ENCODE data around the gene LPCAT2.

The LPCAT2 gene

GRCh38 chr16:55480228-55480655 lies 28.6 kb upstream of the LPCAT2 start:
- DNase-seq (ENCODE audit: low read depth) = no peak

DNA sequence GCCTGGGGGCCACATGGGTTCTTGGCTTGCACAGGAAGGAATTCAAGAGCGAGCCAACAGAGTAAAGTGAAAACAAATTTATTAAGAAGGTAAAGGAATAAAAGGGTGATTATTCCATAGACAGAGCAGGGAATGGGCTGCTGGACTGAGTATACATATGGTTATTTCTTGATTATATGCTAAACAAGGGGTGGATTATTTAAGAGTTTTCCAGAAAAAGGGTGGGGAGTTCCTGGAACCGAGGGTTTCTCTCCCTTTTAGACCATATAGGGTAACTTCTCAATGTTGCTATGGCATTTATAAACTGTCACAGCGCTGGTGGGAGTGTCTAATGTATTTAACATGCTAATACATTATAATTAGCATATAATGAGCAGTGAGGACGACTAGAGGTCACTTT lies 27.8 kb upstream of the LPCAT2 start:
- DNase-seq (ENCODE audit: low read depth) = no peak

- no peak for DNase-seq (ENCODE audit: low read depth)
Measured at GRCh38 chr16:55482056-55482455, 26.8 kb upstream of the LPCAT2 start.

GRCh38 chr16:55487048-55487803 lies 21.6 kb upstream of the LPCAT2 start:
- DNase-seq (ENCODE audit: low read depth) = no peak

- DNase-seq (ENCODE audit: low read depth) = no peak
Measured at GRCh38 chr16:55488306-55488705, 20.6 kb upstream of the LPCAT2 start.

DNA sequence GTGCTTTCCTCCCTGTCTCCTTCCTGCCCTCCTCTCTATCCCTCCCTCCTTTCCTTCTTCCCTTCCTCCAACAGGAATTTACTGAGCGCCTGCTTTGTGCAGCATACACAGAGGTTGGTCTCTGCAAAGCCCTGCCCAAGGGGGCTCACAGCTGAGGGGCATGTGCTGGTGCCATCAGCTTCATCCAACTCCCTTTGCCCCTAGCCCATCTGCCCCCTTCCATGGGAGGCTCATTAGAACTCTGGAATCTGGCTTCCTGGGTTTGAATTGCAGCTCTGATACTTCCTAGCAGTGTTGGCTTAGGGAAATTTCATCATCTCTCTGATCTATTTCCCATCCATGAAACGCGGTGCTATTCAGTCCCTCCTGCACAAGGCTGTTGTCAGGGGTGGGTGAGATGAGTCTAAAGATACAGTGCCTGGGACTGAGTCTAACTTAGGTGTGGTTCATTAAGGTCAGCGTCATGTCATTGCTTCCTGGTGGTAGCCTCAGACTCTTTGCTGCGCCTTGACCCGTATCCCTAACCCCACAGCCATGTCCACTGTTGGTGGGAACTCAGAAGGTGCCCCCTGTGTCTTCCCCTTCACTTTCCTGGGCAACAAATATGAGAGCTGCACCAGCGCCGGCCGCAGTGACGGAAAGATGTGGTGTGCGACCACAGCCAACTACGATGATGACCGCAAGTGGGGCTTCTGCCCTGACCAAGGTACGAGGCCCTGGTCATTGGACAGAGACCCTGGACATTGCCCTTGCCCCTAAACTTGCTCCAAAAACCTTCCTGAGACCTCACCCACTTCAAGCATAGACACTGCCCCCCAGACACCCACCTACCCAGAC lies 19.5 kb upstream of the LPCAT2 start:
- DNase-seq (ENCODE audit: low read depth) = no peak

DNA sequence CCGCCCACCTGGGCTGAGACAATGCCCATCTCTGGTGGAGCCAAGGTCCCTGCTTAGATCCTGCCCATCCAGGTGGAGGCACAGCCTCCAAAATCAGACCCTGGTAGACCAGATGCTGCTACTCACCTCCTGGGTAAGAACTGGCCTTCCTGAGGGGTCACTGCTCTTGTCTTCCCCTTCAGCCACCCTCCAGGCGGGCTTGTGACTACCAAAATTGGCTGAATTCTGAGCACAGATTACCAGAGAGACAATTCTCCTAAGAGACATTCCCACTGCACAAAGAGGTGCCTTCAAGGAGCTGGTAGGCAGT lies 19.0 kb upstream of the LPCAT2 start:
- no peak for DNase-seq (ENCODE audit: low read depth)

DNA sequence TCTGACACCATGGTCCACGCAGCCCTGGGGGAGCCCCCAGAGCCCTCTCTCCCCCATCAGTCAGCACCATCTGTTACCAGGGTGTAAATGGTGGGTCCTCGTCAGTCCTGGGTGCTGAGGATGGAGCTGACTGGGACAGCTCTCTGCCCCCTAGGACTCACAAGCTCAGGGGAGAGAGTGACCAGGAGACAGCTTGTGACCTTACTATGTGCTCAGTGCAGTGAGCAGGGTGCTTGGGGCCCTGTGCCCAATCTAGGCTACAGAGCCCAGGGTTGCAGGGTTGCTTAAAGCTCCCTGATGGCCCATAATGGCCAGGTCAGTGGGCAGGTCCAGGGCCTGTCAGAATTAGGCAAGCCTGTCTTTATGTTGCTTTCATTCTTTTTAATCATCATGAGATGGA lies 18.6 kb upstream of the LPCAT2 start:
- DNase-seq (ENCODE audit: low read depth) = no peak

DNA sequence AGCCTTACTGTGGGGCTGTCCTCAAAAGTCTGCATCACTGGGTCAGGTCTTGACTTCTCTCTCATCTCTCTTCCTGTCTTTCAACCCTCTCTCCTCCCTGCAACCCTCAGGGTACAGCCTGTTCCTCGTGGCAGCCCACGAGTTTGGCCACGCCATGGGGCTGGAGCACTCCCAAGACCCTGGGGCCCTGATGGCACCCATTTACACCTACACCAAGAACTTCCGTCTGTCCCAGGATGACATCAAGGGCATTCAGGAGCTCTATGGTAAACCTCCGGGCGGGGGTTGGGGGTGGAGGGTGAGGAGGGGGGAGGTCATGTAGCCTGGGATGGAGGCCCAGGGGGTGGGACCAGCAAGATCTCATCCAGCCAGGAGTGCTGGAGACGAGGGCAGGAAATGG lies 17.2 kb upstream of the LPCAT2 start:
- no peak for DNase-seq (ENCODE audit: low read depth)

GRCh38 chr16:55492756-55493380 lies 16.0 kb upstream of the LPCAT2 start:
- no peak for DNase-seq (ENCODE audit: low read depth)

- DNase-seq (ENCODE audit: low read depth) = no peak
Measured at GRCh38 chr16:55494994-55495421, 13.9 kb upstream of the LPCAT2 start.

DNA sequence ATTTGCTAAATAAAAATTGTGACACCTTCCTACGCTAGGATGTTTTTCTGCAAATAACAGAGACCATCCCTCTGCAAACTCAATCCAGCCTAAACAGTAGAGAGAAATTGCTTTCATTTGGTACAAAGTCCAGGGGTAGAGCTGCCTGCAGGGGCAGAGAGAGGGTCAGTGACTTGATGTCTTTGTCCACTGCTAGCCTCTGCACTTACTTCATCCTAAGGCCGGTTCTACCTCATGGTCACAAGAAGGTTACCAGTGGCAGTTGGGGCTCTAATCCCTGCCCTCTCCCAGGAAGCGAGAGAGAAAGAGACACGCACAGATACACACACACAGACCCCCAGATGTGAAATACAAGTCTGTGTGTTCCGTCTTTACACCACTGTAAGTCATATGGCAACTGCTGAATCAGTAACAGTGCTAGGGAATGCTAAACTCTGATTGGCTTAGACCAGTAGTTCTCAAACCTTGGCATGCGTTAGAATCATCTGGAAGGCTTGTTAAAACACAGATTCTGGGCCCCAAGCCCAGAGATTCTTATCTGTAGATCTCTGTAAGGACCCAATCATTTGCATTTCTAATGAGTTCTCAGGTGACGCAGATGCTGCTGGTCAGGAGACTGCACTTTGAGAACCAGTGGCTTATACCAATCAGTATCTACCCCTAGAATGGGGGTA lies 13.1 kb upstream of the LPCAT2 start:
- no peak for DNase-seq (ENCODE audit: low read depth)

DNA sequence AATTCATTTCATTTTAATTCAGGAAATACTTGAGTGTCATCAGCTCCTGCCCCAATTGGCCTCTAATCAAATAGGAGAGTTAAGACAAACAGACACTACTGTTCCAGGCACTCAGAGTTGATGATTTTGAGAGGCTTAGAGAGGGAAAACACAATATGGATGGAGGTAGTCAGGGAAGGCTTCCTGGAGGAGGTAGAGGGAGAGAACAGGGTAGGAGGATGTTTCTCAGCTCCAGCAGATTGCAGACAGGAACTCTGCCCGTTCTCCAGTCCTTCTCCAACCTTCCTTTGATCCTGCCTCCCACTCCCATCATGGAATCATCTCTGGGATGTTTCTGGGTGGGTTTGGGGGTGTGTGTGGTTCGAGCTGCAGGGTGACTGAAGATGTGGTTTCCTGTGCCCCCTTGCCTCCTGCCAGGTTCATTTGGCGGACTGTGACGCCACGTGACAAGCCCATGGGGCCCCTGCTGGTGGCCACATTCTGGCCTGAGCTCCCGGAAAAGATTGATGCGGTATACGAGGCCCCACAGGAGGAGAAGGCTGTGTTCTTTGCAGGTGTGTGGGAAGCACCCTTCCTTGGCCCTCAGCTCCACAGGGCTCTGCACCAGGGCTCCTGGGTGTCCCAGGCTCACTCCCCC lies 12.2 kb upstream of the LPCAT2 start:
- DNase-seq (ENCODE audit: low read depth) = no peak

DNA sequence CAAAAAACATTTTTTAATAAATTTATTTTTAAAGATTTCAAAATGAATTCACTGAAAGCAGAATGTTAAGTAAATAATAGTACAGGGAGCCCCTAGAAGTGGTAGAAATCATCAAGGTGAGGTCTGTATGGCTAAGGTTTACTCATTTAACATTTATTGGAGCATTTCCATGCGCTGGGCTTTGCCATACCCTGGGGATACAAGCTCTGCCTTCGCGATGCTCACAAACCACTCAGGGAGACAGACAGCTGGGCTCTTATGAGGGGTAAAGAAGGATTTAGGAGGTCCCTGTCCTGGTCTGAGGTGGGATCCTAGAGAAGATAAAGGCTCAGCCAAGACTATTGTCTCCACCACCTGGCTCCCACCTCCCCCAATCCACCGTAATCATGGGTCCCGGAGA lies 11.3 kb upstream of the LPCAT2 start:
- no peak for DNase-seq (ENCODE audit: low read depth)

DNA sequence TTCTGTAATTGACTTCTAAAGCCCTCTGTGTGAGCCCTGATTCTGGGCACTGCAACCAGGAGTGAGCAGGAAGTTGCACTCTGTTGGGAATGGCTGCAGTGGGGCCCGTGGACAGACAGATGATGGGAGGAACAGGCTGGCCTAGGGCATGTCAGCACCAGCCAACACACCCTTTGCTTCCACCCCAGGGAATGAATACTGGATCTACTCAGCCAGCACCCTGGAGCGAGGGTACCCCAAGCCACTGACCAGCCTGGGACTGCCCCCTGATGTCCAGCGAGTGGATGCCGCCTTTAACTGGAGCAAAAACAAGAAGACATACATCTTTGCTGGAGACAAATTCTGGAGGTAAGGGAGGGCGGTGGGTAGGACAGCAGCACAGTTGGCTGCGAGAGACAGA lies 10.8 kb upstream of the LPCAT2 start:
- DNase-seq (ENCODE audit: low read depth) = no peak

DNA sequence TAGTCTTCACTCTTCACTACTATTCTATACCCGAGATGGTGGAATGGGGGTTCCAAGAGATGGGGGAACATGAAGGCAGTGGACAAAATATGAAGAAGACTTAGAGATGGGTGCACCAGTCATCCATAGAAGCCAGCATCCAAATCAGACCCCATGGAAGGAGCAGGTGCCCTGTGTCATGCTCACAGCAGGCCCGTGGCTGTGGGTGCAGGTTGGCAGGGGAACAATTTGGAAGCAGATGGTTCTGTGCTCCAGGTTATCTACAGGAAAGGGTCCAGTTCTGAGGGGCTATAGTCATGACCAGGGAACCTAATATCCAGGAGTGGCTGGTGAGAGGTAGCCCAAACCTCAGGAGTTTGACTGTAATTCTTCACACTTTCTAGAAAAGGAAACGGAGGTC lies 9.6 kb upstream of the LPCAT2 start:
- no peak for DNase-seq (ENCODE audit: low read depth)

- peak; percentile 23 for DNase-seq (ENCODE audit: low read depth)
Measured at GRCh38 chr16:55499951-55500529, 8.8 kb upstream of the LPCAT2 start.

GRCh38 chr16:55500530-55501011 lies 8.3 kb upstream of the LPCAT2 start:
- no peak for DNase-seq (ENCODE audit: low read depth)

GRCh38 chr16:55501549-55502322 lies 7.1 kb upstream of the LPCAT2 start:
- DNase-seq (ENCODE audit: low read depth) = no peak

DNA sequence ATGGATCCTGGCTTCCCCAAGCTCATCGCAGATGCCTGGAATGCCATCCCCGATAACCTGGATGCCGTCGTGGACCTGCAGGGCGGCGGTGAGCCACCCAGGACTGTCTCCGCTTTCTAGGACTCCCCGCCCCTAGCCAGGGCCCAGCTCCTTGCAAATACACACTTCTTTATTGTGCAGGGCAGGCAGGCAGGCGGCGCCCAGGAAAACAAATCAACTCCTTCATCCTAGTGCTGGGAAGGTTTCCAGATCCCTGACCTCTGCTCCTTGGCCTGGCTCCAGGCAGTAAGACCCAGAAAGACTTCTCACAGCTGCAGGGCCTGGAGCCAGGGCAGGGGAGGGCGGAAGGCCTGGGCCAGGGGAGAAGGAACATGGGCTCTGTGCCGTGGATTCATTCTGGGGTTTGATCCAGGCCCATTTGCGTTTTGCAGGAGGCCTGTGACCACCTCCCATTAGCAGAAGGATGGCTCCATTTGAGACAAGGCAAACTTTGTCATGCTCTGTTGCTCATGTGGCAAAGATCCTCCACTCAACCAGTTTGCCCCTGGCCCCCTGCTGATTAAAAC lies 6.0 kb upstream of the LPCAT2 start:
- no peak for DNase-seq (ENCODE audit: low read depth)
